ENCODE data around the gene PNKP. TPM values are rescaled to one million over a fixed set of nuclear protein-coding genes. Genes with fewer than 3 reads are reported as not detected.

Gene PNKP
- total and polyA plus RNA-seq, 9 of the 15 experiments (the other 6 are each of a cell fraction or from before 2014, with no cell fraction given) = 2.8 to 85.4 (median 25.3) TPM

- TF ChIP-seq EP400 (IDR thresholded peaks at IDR 0.05) = peak; percentile 97
- peak; percentile 90 for TF ChIP-seq KLF13 (tag; IDR thresholded peaks at IDR 0.05; ENCODE audit: borderline replicate concordance, low read depth)
- TF ChIP-seq RB1 (IDR thresholded peaks at IDR 0.05; ENCODE audit: low read depth) = peak; percentile 37; the same call in 1 of the 2 replicates
- peak; percentile 51 for TF ChIP-seq HNRNPLL (IDR thresholded peaks at IDR 0.05; ENCODE audit: low read depth, low read length, poor library complexity, severe bottlenecking)
- no peak for TF ChIP-seq SMARCA4 (IDR thresholded peaks at IDR 0.05)
- 0 out of 2 replicates have a peak, but pooled peaks have one; percentile 18 for TF ChIP-seq CHD2 (IDR thresholded peaks at IDR 0.05; ENCODE audit: low read depth, low read length)
- TF ChIP-seq DDX20 (tag; IDR thresholded peaks at IDR 0.05; ENCODE audit: low read depth) = no peak
- peak; percentile 39; the same call in 1 of the 2 replicates for TF ChIP-seq ELF4 (CRISPR knock-in tag; IDR thresholded peaks at IDR 0.05)
- TF ChIP-seq ZBTB17 (CRISPR knock-in tag; IDR thresholded peaks at IDR 0.05) = no peak
- peak; percentile 92 for TF ChIP-seq SUPT5H (IDR thresholded peaks at IDR 0.05)
- no peak for TF ChIP-seq CREB3 (tag; conservative IDR thresholded peaks at IDR 0.05; ENCODE audit: low read depth)
- TF ChIP-seq NR2C2 (CRISPR knock-in tag; IDR thresholded peaks at IDR 0.05) = peak; percentile 74; the same call in 1 of the 2 replicates
- TF ChIP-seq NR2C2 (tag; IDR thresholded peaks at IDR 0.05) = peak; percentile 97
- TF ChIP-seq C11orf30 (IDR thresholded peaks at IDR 0.05; ENCODE audit: low read depth) = peak; percentile 97
- TF ChIP-seq MAX (CRISPR knock-in tag; IDR thresholded peaks at IDR 0.05) = peak; percentile 84
- TF ChIP-seq ZNF766 (CRISPR knock-in tag; conservative IDR thresholded peaks at IDR 0.05) = peak; percentile 48; the same call in 1 of the 2 replicates
- TF ChIP-seq E2F4 (CRISPR knock-in tag; IDR thresholded peaks at IDR 0.05; ENCODE audit: low read depth) = peak; percentile 63; the same call in 1 of the 2 replicates
- no peak for TF ChIP-seq BACH1 (tag; IDR thresholded peaks at IDR 0.05)
- TF ChIP-seq FOXA1 (IDR thresholded peaks at IDR 0.05; ENCODE audit: borderline replicate concordance) = no peak
- TF ChIP-seq PHB (CRISPR knock-in tag; IDR thresholded peaks at IDR 0.05) = no peak
- TF ChIP-seq RBM15 (IDR thresholded peaks at IDR 0.05; ENCODE audit: insufficient read depth, low read length) = no peak
- 0 out of 2 replicates have a peak, but pooled peaks have one; percentile 42 for TF ChIP-seq KDM2B (CRISPR knock-in tag; IDR thresholded peaks at IDR 0.05)
- peak; percentile 14; the same call in 1 of the 2 replicates for TF ChIP-seq TCF7 (IDR thresholded peaks at IDR 0.05; ENCODE audit: borderline replicate concordance)
- TF ChIP-seq FOXK1 (CRISPR knock-in tag; IDR thresholded peaks at IDR 0.05; ENCODE audit: borderline replicate concordance) = no peak
- TF ChIP-seq ATF3 (IDR thresholded peaks at IDR 0.05) = peak; percentile 64
- peak; percentile 73; the same call in 1 of the 2 replicates for TF ChIP-seq ATF3 (CRISPR knock-in tag; conservative IDR thresholded peaks at IDR 0.05)
- peak; percentile 89 for TF ChIP-seq RFX1 (IDR thresholded peaks at IDR 0.05)
These were observed at the start of gene PNKP (continued) for GRCh38 chr19:49866933-49867782.
